BE2C (cell line): ENCODE results near the gene CCM2.

Source experiments
- DNase-seq: peaks from one replicate; pipeline ENCODE4 v3.0.0-alpha.2; 2020
- H3K27me3 ChIP-seq: fragments of 250-450 bp; sonication (Bioruptor Pico); 2 replicates; pipeline ENCODE4 v1.5.1; 2020; ENCODE audit warnings: mild to moderate bottlenecking
- H3K36me3 ChIP-seq: fragments of 250-450 bp; sonication (Bioruptor Pico); 2 replicates; pipeline ENCODE4 v1.5.1; 2020; ENCODE audit warnings: mild to moderate bottlenecking
- H3K4me1 ChIP-seq: fragments of 250-450 bp; sonication (Bioruptor Pico); 2 replicates; pipeline ENCODE4 v1.5.1; 2020
- H3K4me3 ChIP-seq: 2 replicates; pipeline ENCODE4 v1.5.1; 2011; ENCODE audit warnings: low read depth, low read length
- H3K9me3 ChIP-seq: fragments of 250-450 bp; sonication (Bioruptor Pico); 2 replicates; pipeline ENCODE4 v1.5.1; 2020
- TF ChIP-seq, protein P1 (sequence below): IDR thresholded peaks from 2 replicates; pipeline ENCODE4 v1.5.1; 2012; ENCODE audit warnings: mild to moderate bottlenecking, low read depth, low read length

Gene CCM2

DNA sequence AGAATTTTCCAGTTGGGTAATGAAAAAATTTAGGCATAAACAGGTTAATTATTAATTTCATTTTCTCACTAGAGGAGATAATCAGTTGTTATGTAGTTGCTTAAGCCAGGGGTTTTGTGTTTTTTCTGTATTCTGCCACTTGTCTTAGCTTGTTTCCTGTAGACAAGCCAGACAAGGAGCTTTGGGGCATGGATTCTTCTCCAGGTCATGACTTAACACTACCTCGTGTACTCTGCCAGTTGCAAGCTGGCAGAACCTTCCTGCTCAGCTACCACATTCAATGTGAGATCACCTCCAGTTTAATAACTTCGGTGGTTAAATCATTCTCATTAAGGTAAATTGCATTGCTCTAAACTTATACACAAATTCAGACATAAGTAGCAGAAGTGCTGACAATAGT is 1.8 kb downstream of the CCM2 start:
- Histone ChIP-seq H3K36me3 (peaks cover 3% of the 10 kb centered on the region; the same call in 1 of the 2 replicates), H3K4me1 (peaks cover 5% of the 10 kb centered on the region), H3K4me3 (no peak overlapping the region), H3K27me3 (no peaks in the 10 kb centered on the region), H3K9me3 (no peaks in the 10 kb centered on the region)
- DNase-seq: no peak
- TF ChIP-seq, protein P1, sequence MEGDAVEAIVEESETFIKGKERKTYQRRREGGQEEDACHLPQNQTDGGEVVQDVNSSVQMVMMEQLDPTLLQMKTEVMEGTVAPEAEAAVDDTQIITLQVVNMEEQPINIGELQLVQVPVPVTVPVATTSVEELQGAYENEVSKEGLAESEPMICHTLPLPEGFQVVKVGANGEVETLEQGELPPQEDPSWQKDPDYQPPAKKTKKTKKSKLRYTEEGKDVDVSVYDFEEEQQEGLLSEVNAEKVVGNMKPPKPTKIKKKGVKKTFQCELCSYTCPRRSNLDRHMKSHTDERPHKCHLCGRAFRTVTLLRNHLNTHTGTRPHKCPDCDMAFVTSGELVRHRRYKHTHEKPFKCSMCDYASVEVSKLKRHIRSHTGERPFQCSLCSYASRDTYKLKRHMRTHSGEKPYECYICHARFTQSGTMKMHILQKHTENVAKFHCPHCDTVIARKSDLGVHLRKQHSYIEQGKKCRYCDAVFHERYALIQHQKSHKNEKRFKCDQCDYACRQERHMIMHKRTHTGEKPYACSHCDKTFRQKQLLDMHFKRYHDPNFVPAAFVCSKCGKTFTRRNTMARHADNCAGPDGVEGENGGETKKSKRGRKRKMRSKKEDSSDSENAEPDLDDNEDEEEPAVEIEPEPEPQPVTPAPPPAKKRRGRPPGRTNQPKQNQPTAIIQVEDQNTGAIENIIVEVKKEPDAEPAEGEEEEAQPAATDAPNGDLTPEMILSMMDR: no peak

- no peaks in the 10 kb centered on the region for H3K27me3 ChIP-seq
- no peaks in the 10 kb centered on the region for H3K9me3 ChIP-seq
- no peak for DNase-seq
- H3K4me3 ChIP-seq: no peak overlapping the region
- H3K36me3 ChIP-seq: peaks cover 3% of the 10 kb centered on the region; the same call in 1 of the 2 replicates
- TF ChIP-seq, protein P1: no peak
- peaks cover under 1% of the 10 kb centered on the region; the same call in 1 of the 2 replicates for H3K4me1 ChIP-seq
Measured at GRCh38 chr7:45003789-45004188, 3.8 kb downstream of the CCM2 start.

GRCh38 chr7:45007106-45007505 is 7.1 kb downstream of the CCM2 start:
- Histone ChIP-seq H3K27me3 (no peaks in the 10 kb centered on the region), H3K4me1 (no peaks in the 10 kb centered on the region), H3K9me3 (no peaks in the 10 kb centered on the region), H3K4me3 (no peak overlapping the region), H3K36me3 (no peaks in the 10 kb centered on the region; the same call in 1 of the 2 replicates)
- TF ChIP-seq, protein P1: no peak
- DNase-seq: no peak

GRCh38 chr7:45007571-45008328 is 7.7 kb downstream of the CCM2 start:
- TF ChIP-seq, protein P1: no peak
- DNase-seq: no peak

GRCh38 chr7:45013465-45013967 is 13.5 kb downstream of the CCM2 start:
- H3K36me3 ChIP-seq: no peaks in the 10 kb centered on the region
- no peaks in the 10 kb centered on the region for H3K4me1 ChIP-seq
- H3K4me3 ChIP-seq: no peak overlapping the region
- DNase-seq: no peak
- H3K9me3 ChIP-seq: no peaks in the 10 kb centered on the region
- TF ChIP-seq, protein P1: no peak
- H3K27me3 ChIP-seq: no peaks in the 10 kb centered on the region

More at GRCh38 chr7:45007571-45008328, 7.7 kb downstream of the CCM2 start:
- Histone ChIP-seq H3K9me3 (no peaks in the 10 kb centered on the region), H3K27me3 (no peaks in the 10 kb centered on the region), H3K4me3 (no peak overlapping the region), H3K36me3 (no peaks in the 10 kb centered on the region; the same call in 1 of the 2 replicates), H3K4me1 (no peaks in the 10 kb centered on the region)

DNA sequence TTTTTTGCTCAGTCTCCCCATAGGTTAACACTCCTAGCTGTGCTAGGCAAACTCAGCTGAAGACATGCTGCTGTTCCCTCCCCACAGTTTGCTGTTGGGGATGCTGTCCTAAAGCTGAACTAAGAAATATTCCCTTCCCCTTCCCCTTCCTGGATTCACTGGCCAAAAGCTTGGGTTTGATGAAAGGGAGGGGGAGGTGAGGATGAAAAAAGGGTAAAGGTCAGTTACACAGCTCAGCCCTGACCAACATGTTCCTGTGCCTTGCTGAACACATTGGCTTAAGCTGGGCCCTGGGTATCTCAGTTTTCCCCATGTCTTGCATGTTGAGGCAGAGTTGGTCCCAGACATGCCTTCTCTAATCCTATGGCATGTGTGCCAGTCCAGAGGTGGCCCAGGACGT is 15.3 kb downstream of the CCM2 start:
- TF ChIP-seq, protein P1: no peak

More for the DNA sequence above, 15.3 kb downstream of the CCM2 start:
- H3K9me3 ChIP-seq: no peaks in the 10 kb centered on the region
- no peaks in the 10 kb centered on the region for H3K27me3 ChIP-seq
- H3K36me3 ChIP-seq: no peaks in the 10 kb centered on the region
- no peak overlapping the region for H3K4me3 ChIP-seq
- no peak for DNase-seq
- H3K4me1 ChIP-seq: no peaks in the 10 kb centered on the region
